ENCODE data around the gene LAMTOR4.

The LAMTOR4 gene

DNA sequence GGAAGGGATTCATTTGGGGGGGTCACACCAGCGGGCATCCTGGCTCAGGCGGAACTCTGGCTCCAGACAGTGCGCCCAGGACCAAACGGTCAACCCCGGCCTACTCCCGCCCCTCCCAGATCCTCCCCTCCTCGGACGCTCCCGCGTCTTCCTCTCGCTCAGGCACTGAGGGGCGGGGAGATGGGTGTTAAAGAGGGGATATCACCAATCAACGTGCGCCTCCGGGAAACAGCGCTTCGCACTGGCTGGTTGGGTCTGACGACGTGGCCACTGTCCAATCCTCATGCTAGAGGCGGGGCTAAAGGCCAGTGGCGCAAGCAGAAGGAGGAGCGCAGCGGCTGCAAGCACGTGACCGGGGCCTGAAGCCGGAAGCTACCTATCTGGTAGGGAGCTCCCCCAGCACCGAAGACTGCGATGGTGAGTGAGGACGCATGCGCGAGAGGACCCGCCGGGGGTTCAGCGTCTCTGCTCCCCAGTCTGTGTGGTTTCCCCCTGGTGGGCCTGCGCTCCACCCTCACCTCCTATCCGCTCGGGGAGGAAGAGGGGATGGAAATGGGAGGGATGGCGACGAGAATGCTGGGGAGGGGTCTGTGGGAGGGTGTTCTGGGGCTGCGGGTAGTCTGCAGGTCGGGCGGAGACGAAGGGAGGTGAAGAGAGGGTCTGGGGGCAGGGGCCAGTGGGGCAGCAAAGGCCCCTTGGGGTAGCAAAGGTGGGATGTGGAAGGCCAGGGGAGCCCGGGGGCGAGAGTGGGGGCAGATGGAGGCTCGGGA is at the start of gene LAMTOR4:
Gene LAMTOR4, plus strand, starts transcription at position 360 of the 770 bp plus-strand sequence. Its CDS starts 55 bp downstream, at position 415.
- intact Hi-C loops (cut with DNase I), result no loop called here
- peak; percentile 99 to 100 (median 99) for DNase-seq

DNA sequence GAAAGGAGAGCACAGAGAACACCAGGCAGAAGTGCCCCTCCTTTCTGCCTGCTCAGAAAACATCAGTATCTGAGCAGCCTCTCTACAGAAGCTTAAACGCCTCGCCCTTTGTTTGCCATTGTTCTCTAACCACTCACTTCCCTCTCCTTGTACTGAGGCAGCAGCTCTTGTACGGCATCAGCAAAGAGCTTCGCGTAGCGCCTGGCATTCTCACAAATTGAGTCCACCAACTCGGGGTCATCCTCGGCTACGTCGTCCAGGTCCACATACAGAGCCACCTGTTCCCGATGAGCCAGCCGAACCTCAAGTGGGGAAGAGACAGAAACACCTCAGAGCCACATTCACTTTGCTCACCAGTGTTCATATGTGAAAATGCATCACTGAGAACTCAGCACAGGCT is 49.3 kb upstream of the LAMTOR4 start:
- intact Hi-C loops (cut with DNase I), result no loop called here
- DNase-seq, result no peak

DNA sequence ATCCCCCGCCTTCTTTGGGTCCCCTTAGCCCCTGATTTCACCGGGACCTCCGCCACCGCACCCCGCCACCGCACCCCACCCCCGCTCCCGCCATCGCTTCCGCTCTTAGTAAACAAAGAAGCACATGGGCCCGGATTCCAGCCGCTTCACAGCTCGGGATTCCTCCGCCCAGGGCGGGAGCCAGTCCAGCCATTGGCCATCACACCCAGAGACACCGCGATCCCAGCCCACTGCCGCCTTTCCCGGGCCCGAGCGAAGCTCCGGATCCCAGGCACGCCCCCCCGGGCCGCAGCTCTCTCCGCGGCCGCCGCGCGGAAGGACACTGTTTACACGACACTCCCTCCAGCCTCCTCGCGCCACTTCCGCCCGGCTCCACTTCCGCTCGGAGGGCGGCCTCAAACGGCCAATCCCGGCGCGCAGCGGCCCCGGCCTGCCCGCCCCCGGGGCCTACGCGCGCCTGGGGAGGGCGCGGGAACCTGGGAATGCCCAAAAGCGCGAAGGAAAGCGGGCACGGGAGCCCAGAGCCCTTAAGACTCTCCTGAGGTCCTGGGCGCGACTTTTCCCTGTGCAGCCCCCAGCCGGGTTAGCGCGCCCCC is 48.2 kb upstream of the LAMTOR4 start:
- intact Hi-C loops (cut with DNase I), result loop anchor here (1.0 to 2.0 kb wide), 3 partner anchors 11 to 26 kb away; partner anchors contain the start of genes CNPY4, MBLAC1 and TAF6
- peak; percentile 79 to 98 (median 88) for DNase-seq

DNA sequence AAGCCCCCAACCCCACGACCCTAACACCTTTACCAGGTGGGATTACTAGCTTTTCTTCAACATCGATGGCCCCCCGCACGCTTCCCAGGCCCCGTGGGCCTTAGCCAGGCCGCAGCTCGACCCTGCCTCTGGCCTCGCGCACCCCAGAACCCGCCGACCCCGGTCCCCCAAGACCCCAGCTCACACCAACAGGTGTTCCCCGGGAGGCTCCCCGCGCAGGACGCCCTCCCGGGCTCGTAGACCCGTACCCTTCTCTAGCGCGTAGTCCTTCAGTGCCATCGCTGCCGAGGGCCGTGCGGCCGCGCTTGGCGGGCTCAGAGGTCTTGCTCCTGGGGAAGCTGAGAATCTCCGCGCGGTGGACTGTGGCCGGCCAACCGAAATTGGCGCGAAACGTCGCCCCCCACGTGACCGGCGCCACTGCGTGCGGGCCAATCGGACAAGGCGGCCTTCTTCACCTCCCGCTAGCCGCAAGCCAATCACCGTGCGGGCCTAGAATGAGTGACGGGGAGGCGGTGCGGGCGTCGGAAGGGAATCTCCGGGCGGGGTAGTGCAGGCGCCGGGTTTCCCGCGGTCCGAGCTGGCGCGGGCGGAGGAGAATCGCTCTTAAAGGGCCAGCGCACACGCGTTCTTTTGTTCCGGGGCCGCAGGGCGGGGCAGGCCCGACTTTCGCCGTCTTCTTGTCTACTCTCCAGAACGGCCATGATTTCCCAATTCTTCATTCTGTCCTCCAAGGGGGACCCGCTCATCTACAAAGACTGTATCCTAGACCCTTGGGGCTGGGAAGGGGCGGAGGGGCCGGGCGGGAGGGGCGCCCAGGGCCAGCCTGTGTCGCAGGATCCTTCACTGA is 47.5 kb upstream of the LAMTOR4 start, which contains the start of the genes AP4M1 and MCM7:
Gene AP4M1, plus strand, starts transcription at position 628 of the 847 bp plus-strand sequence. Its CDS starts 72 bp downstream, at position 700.
Gene MCM7, minus strand, starts transcription at position 382 of the 847 bp plus-strand sequence. Its CDS starts 103 bp downstream, at position 279.
- intact Hi-C loops (cut with DNase I), result loop anchor here (1.0 to 2.0 kb wide), 2 partner anchors 18 to 26 kb away; partner anchors contain the start of genes CNPY4, MBLAC1 and TAF6
- DNase-seq, result peak; percentile 99 to 100 (median 100)

DNA sequence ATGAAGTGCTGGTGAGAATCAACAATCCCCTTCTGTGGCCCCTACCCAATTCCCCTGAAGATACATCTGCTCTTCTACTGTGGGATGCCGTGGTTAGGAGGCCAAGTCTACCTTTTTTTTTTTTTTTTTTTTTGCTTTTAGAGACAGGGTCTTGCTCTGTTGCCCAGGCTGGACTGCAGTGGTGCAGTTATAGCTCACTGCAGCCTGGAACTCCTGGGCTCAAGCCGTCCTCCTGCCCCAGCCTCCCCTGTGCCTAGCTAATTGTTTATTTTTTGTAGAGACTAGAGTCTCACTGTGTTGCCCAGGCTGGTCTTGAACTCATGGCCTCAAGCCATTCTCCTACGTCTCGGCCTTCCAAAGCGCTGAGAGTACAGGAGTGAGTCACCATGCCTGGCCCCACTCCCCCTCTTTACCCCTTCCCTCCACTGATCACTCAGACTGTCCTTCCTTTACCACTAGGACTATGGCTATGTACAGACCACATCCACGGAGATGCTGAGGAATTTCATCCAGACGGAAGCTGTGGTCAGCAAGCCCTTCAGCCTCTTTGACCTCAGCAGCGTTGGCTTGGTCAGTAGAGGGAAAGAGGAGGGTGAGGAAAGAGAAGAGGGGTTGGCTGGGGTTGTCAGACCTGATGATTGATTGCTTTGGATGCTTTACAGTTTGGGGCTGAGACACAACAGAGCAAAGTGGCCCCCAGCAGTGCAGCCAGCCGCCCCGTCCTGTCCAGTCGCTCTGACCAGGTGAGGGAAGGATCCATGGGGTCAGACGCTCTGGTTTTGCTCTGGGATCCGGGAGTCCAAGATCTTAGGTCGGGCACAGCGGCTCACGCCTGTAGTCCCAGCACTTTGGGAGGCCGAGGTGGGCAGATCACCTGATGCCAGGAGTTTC is 45.5 kb upstream of the LAMTOR4 start:
- peak in 2 of 10 donors; percentile 41 to 69 for DNase-seq
- intact Hi-C loops (cut with DNase I), result no loop called here

DNA sequence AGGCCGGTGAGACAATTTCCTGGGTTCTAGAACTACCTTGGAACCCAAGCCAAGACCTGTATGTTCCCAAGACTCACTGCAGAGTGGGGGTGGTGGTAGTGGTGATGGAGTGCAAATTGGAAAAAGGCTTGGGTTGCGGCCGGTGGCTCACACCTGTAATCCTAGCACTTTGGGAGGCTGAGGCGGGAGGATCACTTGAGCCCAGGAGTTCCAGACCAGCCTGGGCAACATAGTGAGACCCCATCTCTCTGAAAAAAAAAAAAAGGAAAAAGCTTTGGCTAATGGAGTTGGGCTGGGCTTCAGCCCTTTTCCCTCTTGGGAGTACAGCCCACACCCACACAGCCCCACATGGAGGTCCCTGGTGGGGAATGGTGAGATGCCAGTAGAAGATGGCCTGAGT is 43.2 kb upstream of the LAMTOR4 start:
- intact Hi-C loops (cut with DNase I), result no loop called here
- DNase-seq, result peak in 2 of 10 donors; percentile 25 to 29

DNA sequence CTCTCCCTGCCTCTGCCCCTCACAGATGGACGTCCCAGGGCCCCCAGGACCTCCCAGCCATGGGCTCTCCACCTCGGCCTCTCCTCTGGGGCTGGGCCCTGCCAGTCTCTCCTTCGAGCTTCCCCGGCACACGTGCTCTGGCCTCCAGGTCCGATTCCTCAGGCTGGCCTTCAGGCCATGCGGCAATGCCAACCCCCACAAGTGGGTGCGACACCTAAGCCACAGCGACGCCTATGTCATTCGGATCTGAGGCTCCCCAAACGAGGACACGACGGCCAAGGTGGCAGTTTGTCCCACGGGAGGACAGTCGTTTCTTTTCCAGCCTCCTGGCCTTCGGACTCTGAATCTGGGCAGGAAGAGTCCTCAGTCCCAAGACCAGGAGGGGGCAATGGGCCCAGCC is 42.1 kb upstream of the LAMTOR4 start:
- peak in 2 of 10 donors; percentile 44 to 58 for DNase-seq
- intact Hi-C loops (cut with DNase I), result no loop called here

DNA sequence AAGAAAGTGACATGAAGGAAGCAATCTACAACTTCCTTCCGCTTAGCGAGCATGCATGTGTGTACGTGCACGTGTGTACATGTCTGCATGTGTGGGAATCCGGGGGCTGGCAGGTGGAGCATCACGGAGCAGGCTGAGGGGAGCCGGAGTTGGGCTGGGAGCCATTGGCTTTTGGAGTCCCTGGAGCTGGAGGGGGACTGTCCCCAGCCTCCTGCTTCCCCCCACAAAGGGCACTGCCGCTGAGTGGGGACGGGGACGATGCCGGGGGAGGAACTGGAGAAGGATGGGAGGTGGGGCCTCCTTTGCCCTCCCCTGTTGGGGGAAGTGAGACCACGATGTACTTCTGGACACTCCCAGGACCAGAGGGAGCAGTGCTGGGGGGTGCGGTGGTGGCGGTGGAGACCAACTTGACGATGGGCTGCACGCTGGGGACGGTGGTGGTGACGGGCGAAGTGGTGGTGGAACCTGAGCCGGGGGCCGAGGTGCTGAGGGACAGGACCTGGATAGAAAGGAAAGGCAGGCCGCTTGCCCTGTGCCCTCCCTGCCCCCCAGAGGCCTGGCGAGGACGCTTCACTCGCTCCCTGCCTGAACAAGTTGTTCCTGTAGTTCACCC is 41.5 kb upstream of the LAMTOR4 start:
- intact Hi-C loops (cut with DNase I), result no loop called here
- peak in 1 of 10 donors; percentile 62 for DNase-seq

DNA sequence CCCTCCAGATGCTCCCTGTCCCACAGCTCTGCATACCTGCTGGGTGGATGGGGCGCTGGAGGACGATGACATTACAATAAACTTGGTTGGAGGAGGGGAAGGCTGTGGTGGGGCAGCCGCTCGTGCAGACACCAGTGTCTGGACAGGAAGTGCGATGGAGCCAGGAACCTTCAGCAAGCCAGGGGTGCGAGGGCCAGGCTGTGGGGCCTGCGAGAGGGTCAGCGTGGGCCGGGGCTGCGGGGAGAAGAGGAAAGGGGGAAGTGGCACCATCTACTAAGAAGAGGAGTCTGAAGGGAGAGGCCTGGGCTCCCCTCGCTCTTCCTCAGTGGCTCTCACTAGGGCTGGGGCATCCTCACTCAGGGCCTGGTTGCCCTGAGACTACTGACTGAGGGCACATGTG is 40.8 kb upstream of the LAMTOR4 start:
- peak in 1 of 10 donors; percentile 37 for DNase-seq
- intact Hi-C loops (cut with DNase I), result no loop called here

DNA sequence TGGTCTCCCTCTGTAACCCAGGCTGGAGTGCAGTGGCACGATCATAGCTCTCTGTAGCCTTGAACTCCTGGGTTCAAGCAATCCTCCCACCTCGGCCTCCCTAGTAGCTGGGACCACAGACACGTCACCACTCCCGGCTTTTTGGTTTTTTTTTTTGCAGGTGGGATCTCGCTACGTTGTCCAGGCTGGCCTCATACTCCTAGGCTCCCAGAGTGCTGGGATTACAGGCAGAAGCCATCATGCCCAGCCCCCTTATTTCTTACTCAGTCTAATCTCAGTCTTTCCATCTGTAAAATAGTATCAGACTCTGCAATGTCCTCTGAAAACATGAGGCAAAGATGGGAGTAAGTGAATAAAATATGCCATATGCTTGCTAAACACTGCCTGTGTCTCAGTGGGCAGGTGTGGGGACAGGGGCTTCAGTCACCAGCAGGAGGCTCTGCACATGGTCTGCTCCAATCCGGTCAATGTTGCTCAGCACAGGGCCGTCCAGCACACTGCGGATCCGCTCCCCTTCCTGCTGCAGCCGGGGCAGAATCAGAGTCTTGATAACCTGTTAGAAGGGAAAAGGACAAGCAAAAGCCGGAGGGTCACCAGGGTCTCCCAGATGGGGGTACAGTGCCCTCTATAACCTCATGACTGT is 39.1 kb upstream of the LAMTOR4 start:
- peak in 2 of 10 donors; percentile 35 to 54 for DNase-seq

DNA sequence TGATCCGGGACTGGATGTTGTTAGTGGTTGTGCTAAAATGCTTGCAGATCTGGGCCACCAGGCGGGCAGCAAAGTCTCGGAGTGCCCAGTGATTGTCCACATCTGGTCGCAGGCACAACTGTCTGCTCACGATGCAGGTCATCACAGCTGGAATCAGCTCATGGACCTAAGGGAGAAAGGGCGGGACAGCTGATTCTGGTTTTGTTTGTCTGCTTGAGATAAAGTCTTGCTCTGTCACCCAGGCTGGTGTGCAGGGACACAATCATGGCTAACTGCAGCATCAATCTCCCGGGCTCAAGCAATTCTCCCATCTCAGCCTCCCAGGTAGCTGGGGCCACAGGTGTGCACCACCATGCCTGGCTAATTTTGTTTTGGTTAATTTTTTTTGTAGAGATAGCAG is 37.6 kb upstream of the LAMTOR4 start:
- intact Hi-C loops (cut with DNase I), result no loop called here

More for the DNA sequence above, 39.1 kb upstream of the LAMTOR4 start:
- intact Hi-C loops (cut with DNase I), result no loop called here

DNA sequence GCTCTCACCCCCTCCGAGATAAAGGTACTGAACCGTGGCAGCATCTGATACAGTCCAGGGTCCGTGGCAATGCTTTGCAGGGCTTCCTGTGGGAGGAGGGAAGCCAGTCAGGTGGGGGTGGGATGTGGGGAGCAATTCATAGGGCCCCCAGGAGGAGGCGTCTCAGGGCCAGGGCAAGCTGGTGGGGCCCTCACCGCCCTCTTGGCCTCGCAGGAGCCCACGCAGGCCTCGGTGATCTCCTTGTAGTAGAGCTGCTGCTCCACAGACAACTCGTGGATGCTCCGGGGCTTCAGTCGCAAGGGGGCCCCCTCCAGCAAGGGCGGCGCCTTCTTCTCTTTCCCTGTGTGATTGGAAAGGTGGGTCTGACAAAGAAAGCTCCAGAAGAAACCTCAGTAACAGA is 36.8 kb upstream of the LAMTOR4 start:
- intact Hi-C loops (cut with DNase I), result no loop called here
- peak in 1 of 10 donors; percentile 33 for DNase-seq

More for the DNA sequence above, 37.6 kb upstream of the LAMTOR4 start:
- peak in 1 of 10 donors; percentile 63 for DNase-seq

DNA sequence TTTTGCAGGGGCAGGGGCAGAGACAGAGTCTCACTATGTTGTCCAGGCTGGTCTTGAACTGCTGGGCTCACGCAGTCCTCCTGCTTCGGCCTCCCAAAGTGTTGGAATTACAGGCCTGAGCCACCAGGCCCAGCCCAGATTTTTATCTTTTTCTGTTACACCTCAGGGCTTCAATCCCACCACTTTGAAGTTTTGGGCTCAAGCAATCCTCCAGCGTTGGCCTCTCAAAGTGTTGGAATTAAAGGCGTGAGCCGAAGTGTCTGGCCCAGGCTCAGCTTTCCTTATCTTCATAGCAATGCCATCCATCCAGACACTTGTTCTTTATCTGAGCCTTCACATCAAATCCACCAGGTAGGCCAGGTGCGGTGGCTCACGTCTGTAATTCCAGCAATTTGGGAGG is 33.7 kb upstream of the LAMTOR4 start:
- no peak for DNase-seq
- intact Hi-C loops (cut with DNase I), result no loop called here

DNA sequence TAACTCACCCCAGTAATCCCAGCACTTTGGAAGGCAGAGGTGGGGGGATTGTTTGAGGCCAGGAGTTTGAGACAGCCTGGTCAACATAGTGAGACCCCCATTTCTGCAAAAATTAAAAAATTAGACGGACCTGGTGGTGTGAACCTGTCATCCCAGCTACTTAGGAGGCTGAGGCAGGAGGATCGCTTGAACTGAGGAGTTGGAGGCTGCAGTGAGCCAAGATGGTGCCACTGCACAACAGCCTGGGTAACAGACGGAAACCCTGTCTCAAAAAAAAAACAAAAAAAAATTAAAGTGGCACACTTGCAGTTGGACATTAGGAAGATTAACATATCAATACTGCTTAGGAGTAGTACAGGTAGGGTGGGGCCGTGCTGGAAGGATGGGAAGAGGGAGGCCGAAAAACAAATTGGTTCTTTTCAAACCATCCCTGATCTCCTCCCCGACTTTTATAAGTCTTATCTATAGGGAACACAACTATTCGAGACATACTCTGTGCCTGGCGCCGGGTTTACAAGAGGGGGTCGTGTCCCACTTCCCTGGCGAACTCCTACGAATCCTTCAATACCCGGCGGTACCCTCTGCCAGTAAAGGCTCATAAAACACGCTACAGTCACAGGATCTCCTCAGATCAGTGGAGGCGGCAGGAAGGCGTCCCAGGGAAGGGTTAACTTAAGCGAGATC is 30.2 kb upstream of the LAMTOR4 start:
- intact Hi-C loops (cut with DNase I), result loop anchor here (1.0 kb wide), 1 partner anchor 17 kb away; the partner anchor contains the start of genes AP4M1 and MCM7
- peak in 1 of 10 donors; percentile 19 for DNase-seq

DNA sequence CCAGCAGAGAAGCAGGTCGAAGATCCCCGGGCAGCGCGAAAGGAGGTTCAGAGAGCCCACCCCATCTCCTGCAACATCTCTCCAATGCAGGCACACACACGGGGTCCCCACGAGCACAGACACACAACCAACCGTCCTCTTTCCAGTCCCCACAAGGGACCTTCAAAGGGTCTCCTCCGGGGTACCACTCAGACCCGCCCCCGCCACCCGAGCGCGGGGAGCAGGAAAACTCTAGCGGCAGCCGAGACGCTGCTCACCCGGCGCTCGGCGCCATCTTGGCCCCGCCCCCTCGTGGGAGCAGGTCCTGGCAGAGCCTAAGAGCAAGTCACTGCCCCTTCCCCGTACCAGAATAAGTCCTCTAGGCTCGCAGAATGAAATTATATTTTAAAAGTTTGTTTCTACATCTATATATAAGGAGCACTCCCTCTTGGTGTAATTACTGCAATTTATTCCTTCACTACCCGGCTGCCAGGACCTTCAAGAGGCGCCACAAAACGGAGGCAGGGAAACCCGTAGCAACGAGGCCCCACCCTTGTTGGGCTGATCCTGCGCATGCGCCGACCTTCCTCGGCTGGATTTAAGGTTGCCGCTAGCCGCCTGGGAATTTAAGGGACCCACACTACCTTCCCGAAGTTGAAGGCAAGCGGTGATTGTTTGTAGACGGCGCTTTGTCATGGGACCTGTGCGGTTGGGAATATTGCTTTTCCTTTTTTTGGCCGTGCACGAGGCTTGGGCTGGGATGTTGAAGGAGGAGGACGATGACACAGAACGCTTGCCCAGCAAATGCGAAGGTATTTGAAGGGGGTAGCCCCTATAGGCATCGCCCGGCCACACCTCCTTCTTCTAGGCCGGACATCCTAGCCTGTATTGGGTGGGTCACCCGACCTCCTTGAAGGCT is 29.4 kb upstream of the LAMTOR4 start, which contains the start of the genes CNPY4 and TAF6:
Gene CNPY4, plus strand, starts transcription at position 563 of the 898 bp plus-strand sequence. Its CDS starts 111 bp downstream, at position 674.
Gene TAF6, minus strand, starts transcription at position 287 of the 898 bp plus-strand sequence. CDS start 5,149 bp downstream, outside the sequence.
- intact Hi-C loops (cut with DNase I), result loop anchor here (1.0 kb wide), 1 partner anchor 18 kb away; the partner anchor contains the start of genes AP4M1 and MCM7
- DNase-seq, result peak; percentile 94 to 99 (median 96)
